H1 (cell line): ENCODE data around the gene PKN3. TPM values are rescaled to one million over a fixed set of nuclear protein-coding genes. Genes with fewer than 3 reads are reported as not detected.
"Not testable (repeated sequence)": the region's sequence is repeated elsewhere in the genome, so short reads cannot be mapped to it uniquely, and the experiment has no call there.

ENCODE experiments used
- CTCF ChIA-PET: fragments of 300-600 bp; sonication (Branson Sonifier 250); formaldehyde crosslinking; loops from one replicate; lab custom pipeline; 2021; ENCODE audit not compliant: partially characterized antibody; lab: Charles Lee
- POLR2A ChIA-PET: fragments of 300-600 bp; sonication (Branson Sonifier 250); formaldehyde crosslinking; loops from one replicate; lab custom pipeline; 2021; ENCODE audit warnings: inconsistent platforms; ENCODE audit not compliant: partially characterized antibody; lab: Charles Lee
- DNase-seq, 2 experiments: peaks; one replicate each; pipeline versions ENCODE4 v3.0.0 to v3.0.0-alpha.2; 2010 to 2022; ENCODE audit warnings: low spot score in 2 of 2, low read depth in 1 of 2, mixed read lengths in 1 of 2
- FAIRE-seq: peaks from 2 replicates; lab custom pipeline; 2011; peaks lifted over from hg19 to GRCh38; lab: Jason Lieb, UNC
- H2AFZ ChIP-seq: 2 replicates; pipeline ENCODE4 v1.8.1; 2012; ENCODE audit warnings: low read length, inconsistent platforms
- H2AK5ac ChIP-seq: 2 replicates; pipeline ENCODE4 v1.6.1; 2013; ENCODE audit warnings: low read depth, low read length
- H2BK120ac ChIP-seq: replicated peaks from 2 replicates; pipeline ENCODE3; 2013; ENCODE audit warnings: low read depth, low read length, inconsistent platforms
- H2BK12ac ChIP-seq: 2 replicates; pipeline ENCODE4 v1.6.1; 2013; ENCODE audit warnings: low read depth, low read length
- H2BK15ac ChIP-seq: 2 replicates; pipeline ENCODE4 v1.6.1; 2013; ENCODE audit warnings: low read length
- H2BK20ac ChIP-seq: 2 replicates; pipeline ENCODE4 v1.6.1; 2013; ENCODE audit warnings: low read length
- H2BK5ac ChIP-seq: 2 replicates; pipeline ENCODE4 v1.6.1; 2013; ENCODE audit warnings: low read depth, low read length
- H3K14ac ChIP-seq: 2 replicates; pipeline ENCODE4 v1.6.1; 2013; ENCODE audit warnings: inconsistent platforms; ENCODE audit not compliant: insufficient read length
- H3K18ac ChIP-seq: 2 replicates; pipeline ENCODE4 v1.6.1; 2013; ENCODE audit warnings: low read length; ENCODE audit errors: extremely low read depth
- H3K23ac ChIP-seq: 2 replicates; pipeline ENCODE4 v1.6.1; 2013; ENCODE audit warnings: inconsistent platforms; ENCODE audit not compliant: insufficient read length
- H3K23me2 ChIP-seq: 2 replicates; pipeline ENCODE4 v1.6.1; 2013; ENCODE audit warnings: low read depth, low read length
- H3K27ac ChIP-seq: 2 replicates; pipeline ENCODE4 v1.6.1; 2011; ENCODE audit warnings: low read depth, low read length, inconsistent platforms
- H3K27me3 ChIP-seq, 4 experiments: replicated peaks in 1 of 4; 1 replicate in 1 of 4; 2 replicates in 3 of 4; pipeline versions ENCODE4 v1.6.1 to v1.8.1; 2011 to 2013; ENCODE audit warnings: low read length in 3 of 4, mild to moderate bottlenecking in 3 of 4, inconsistent platforms in 2 of 4, mixed read lengths in 2 of 4, moderate library complexity in 1 of 4; ENCODE audit not compliant: control insufficient read depth in 3 of 4, insufficient read depth in 3 of 4; ENCODE audit errors: extremely low read depth in 1 of 4
- H3K36me3 ChIP-seq, 4 experiments: 2 replicates each; pipeline versions ENCODE4 v1.6.1 to v1.8.1; 2011 to 2013; ENCODE audit warnings: mild to moderate bottlenecking in 4 of 4, low read length in 3 of 4, moderate library complexity in 2 of 4, control low read depth in 1 of 4, inconsistent platforms in 1 of 4; ENCODE audit not compliant: insufficient read depth in 4 of 4, control insufficient read depth in 2 of 4
- H3K4ac ChIP-seq: replicated peaks from 2 replicates; pipeline ENCODE3; 2013; ENCODE audit warnings: low read length, low read depth, mixed read lengths, inconsistent platforms; ENCODE audit not compliant: insufficient read length
- H3K4me1 ChIP-seq, 4 experiments: replicated peaks in 1 of 4; 1 replicate in 1 of 4; 2 replicates in 3 of 4; pipeline versions ENCODE4 v1.6.1 to v1.8.1; 2011 to 2013; ENCODE audit warnings: low read length in 3 of 4, inconsistent platforms in 2 of 4, mixed read lengths in 1 of 4; ENCODE audit not compliant: insufficient read depth in 4 of 4, control insufficient read depth in 3 of 4
- H3K4me2 ChIP-seq, 2 experiments: 2 replicates each; pipeline versions ENCODE4 v1.6.1 to v1.8.1; 2011 to 2013; ENCODE audit warnings: low read depth in 2 of 2, low read length in 2 of 2, control low read depth in 1 of 2, inconsistent platforms in 1 of 2, mild to moderate bottlenecking in 1 of 2; ENCODE audit not compliant: insufficient read depth in 1 of 2
- H3K4me3 ChIP-seq, 4 experiments: fragments of 200-600, 300-600 bp in 1 of 4; sonication (generic), shearing (Covaris generic), sonication (Bioruptor Twin) in 1 of 4; 2 replicates each; pipeline versions ENCODE4 v1.5.1 to v1.8.1; 2011 to 2016; ENCODE audit warnings: low read length in 4 of 4, low read depth in 3 of 4, control low read depth in 2 of 4, inconsistent platforms in 2 of 4, mild to moderate bottlenecking in 2 of 4, mixed read lengths in 1 of 4, moderate library complexity in 1 of 4; ENCODE audit not compliant: insufficient read depth in 2 of 4; ENCODE audit errors: extremely low read depth in 1 of 4
- H3K56ac ChIP-seq: replicated peaks from 2 replicates; pipeline ENCODE3; 2013; ENCODE audit warnings: low read depth, mild to moderate bottlenecking, mixed read lengths, low read length, inconsistent platforms; ENCODE audit not compliant: insufficient read length
- H3K79me1 ChIP-seq: 2 replicates; pipeline ENCODE4 v1.6.1; 2013; ENCODE audit warnings: low read depth, low read length, control low read depth
- H3K79me2 ChIP-seq, 2 experiments: 2 replicates each; pipeline versions ENCODE4 v1.6.1 to v1.8.1; 2012 to 2013; ENCODE audit warnings: low read length in 2 of 2, mild to moderate bottlenecking in 2 of 2, inconsistent platforms in 1 of 2; ENCODE audit not compliant: insufficient read depth in 2 of 2, control insufficient read depth in 1 of 2
- H3K9ac ChIP-seq, 4 experiments: replicated peaks in 1 of 4; 1 replicate in 1 of 4; 2 replicates in 3 of 4; pipeline versions ENCODE4 v1.6.1 to v1.8.1; 2011 to 2013; ENCODE audit warnings: low read depth in 3 of 4, low read length in 3 of 4, control low read depth in 2 of 4, mild to moderate bottlenecking in 2 of 4, moderate library complexity in 2 of 4, inconsistent platforms in 1 of 4; ENCODE audit errors: extremely low read depth in 1 of 4
- H3K9me3 ChIP-seq, 2 experiments: 2 replicates each; pipeline versions ENCODE4 v1.6.1 to v1.8.1; 2012 to 2013; ENCODE audit warnings: mild to moderate bottlenecking in 2 of 2, moderate library complexity in 2 of 2, control low read depth in 1 of 2, inconsistent platforms in 1 of 2, low read depth in 1 of 2, low read length in 1 of 2, mixed read lengths in 1 of 2; ENCODE audit not compliant: insufficient read depth in 2 of 2
- H4K20me1 ChIP-seq, 2 experiments: replicated peaks in 1 of 2; 2 replicates each; pipeline versions ENCODE3 to v1.8.1; 2011 to 2013; ENCODE audit warnings: inconsistent platforms in 2 of 2, low read length in 2 of 2, mild to moderate bottlenecking in 1 of 2; ENCODE audit not compliant: insufficient read depth in 2 of 2, control insufficient read depth in 1 of 2
- H4K5ac ChIP-seq: 2 replicates; pipeline ENCODE4 v1.6.1; 2013; ENCODE audit warnings: low read length, low read depth, mixed read lengths, inconsistent platforms; ENCODE audit not compliant: insufficient read length
- H4K8ac ChIP-seq: 2 replicates; pipeline ENCODE4 v1.8.0; 2013; ENCODE audit warnings: mild to moderate bottlenecking, moderate library complexity, low read length, inconsistent platforms; ENCODE audit not compliant: insufficient read depth; ENCODE audit errors: extremely low read depth
- H4K91ac ChIP-seq: replicated peaks from 2 replicates; pipeline ENCODE3; 2013; ENCODE audit warnings: low read length, mixed read lengths, inconsistent platforms; ENCODE audit not compliant: insufficient read length
- WGBS, 2 experiments: shearing (Covaris generic) in 1 of 2; methylation state at CpG; one replicate each; pipeline versions ENCODE4 v1.1.6 to v1.1.7; 2013 to 2015; ENCODE audit warnings: low lambda C conversion rate in 2 of 2, mixed read lengths in 2 of 2, inconsistent platforms in 1 of 2, low coverage in 1 of 2, missing lambda C conversion rate in 1 of 2; ENCODE audit not compliant: insufficient replicate concordance in 2 of 2, insufficient coverage in 1 of 2, insufficient read length in 1 of 2; ENCODE audit errors: extremely low coverage in 1 of 2, missing lambda C conversion rate in 1 of 2; 5-methylcytosine and 5-hydroxymethylcytosine counted together
- polyA plus RNA-seq, 7 experiments: library from polyadenylated mRNA; depleted of rRNA in 3 of 7; stranded (reverse) in 5 of 7; unstranded in 2 of 7; fragments of >200 nt in 5 of 7; fragments of 200-250 nt in 2 of 7; gene quantifications; 1 replicate in 5 of 7; 2 replicates in 1 of 7; 4 replicates in 1 of 7; pipeline versions ENCODE4 v1.2.1 to v1.2.3, GENCODE V29; 2011 to 2013; ENCODE audit warnings: missing spikeins in 2 of 7, mixed read lengths in 2 of 7
- total RNA-seq: library from RNA; stranded (reverse); fragmentation: NEBNext Ultra II Directional; extraction: Animal tissue kit (Norgen Biotek cat#: 25700); gene quantifications from 2 replicates; pipeline ENCODE4 v1.2.1, GENCODE V29; 2021

PKN3 gene
- total and polyA plus RNA-seq, 2 of the 8 experiments (the other 6 are each of a cell fraction or from before 2014, with no cell fraction given) = 15.7 to 16.3 TPM

DNA sequence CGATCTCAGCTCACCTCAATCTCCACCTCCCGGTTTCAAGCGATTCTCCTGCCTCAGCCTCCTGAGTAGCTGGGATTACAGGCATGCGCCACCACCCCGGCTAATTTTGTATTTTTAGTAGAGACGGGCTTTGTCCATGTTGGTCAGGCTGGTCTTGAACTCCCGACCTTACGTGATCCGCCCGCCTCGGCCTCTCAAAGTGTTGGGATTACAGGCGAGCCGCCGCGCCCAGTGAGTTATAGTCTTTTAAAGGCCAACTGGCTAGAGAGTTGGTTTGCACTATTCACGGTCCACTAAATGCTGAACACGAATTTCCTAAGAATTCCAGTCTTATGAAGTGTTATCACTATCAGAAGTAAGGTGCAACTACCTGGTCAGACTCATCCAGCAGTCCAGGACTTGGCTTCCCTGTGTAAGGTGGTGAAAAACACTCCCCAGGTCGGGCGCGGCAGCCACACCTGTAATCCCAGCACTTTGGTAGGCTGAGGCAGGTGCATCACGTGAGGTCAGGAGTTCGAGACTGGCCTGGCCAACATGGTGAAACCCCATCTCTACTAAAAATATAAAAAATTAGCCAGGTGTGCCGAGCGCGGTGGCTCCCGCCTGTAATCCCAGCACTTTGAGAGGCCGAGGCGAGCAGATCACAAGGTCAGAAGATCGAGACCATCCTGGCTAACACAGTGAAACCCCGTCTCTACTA, 3.1 kb upstream of the PKN3 start:
- not testable (repeated sequence) for H2BK5ac ChIP-seq, H3K23ac ChIP-seq, H3K9me3 ChIP-seq, H3K9ac ChIP-seq, H3K79me2 ChIP-seq, H4K20me1 ChIP-seq, DNase-seq, H2AFZ ChIP-seq, H4K5ac ChIP-seq, H2BK120ac ChIP-seq, FAIRE-seq, H3K4me3 ChIP-seq, H3K4ac ChIP-seq, H4K8ac ChIP-seq, H3K4me1 ChIP-seq, H3K79me1 ChIP-seq, H3K14ac ChIP-seq, H4K91ac ChIP-seq, H3K56ac ChIP-seq, H2BK12ac ChIP-seq, H2BK20ac ChIP-seq, H3K27me3 ChIP-seq, H3K27ac ChIP-seq, H3K4me2 ChIP-seq, H2BK15ac ChIP-seq, H2AK5ac ChIP-seq, H3K23me2 ChIP-seq, H3K18ac ChIP-seq
- ChIA-PET CTCF (interaction anchor here (1.2 to 1.5 kb wide), 2 partner anchors 15 to 64 kb away, joined by 4 to 5 read pairs; no protein-coding TSS in a partner anchor), POLR2A (interaction anchor here (1.1 to 46.1 kb wide), 7 partner anchors 4 to 430 kb away, joined by 3 to 1197 read pairs (median 6); partner anchors contain the start of genes DYNC2I2, PKN3 and SET)
- H3K36me3 ChIP-seq = peaks cover 11 to 22% (median 18%) of the 10 kb centered on the region in 4 experiments
- 92% methylated on average over 28 of the region's 30 CpGs; no CpG with 5 or more reads in 1 of the 2 experiments for WGBS, 2 experiments
